GM12875 (cell line): ENCODE results near the gene SOHLH2.

Experiments used
- H3K4me3 ChIP-seq: one replicate; pipeline ENCODE4 v1.5.1; 2011; ENCODE audit warnings: low read depth, low read length, control low read depth
- CTCF ChIP-seq: IDR thresholded peaks from 2 replicates; pipeline ENCODE4 v1.5.1; 2011; ENCODE audit warnings: low read depth, mild to moderate bottlenecking, control low read depth, inconsistent platforms, low read length, moderate library complexity, borderline replicate concordance; ENCODE audit not compliant: insufficient read depth

Gene SOHLH2

GRCh38 chr13:36219883-36220282 lies 5.5 kb upstream of the SOHLH2 start:
- no peak overlapping the region for H3K4me3 ChIP-seq
- TF ChIP-seq CTCF: no peak

GRCh38 chr13:36217456-36217855 lies 3.1 kb upstream of the SOHLH2 start:
- no peak overlapping the region for H3K4me3 ChIP-seq
- no peak for TF ChIP-seq CTCF

DNA sequence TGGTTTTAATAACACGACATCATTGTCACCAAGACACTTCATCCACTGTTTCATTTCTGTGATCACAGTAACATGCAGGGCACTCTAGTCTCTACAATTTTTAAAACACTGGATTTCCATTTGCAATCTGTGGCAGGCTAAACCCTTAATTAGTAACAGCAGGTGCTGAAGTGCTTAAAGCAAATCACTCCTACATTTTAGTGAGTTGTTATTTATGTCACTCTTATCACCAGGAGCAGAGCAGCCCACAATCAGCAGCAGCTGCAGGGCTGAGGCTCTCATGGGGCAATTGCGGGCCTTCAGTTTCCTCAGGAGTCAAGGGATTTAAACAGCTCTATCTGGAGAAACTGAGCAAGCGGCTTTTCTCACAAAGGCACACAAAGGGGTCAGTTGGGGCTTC lies 1.6 kb downstream of the SOHLH2 start:
- TF ChIP-seq CTCF: no peak
- no peak overlapping the region for H3K4me3 ChIP-seq

- TF ChIP-seq CTCF: no peak
These were observed 2.8 kb downstream of the SOHLH2 start for GRCh38 chr13:36211567-36211966.

DNA sequence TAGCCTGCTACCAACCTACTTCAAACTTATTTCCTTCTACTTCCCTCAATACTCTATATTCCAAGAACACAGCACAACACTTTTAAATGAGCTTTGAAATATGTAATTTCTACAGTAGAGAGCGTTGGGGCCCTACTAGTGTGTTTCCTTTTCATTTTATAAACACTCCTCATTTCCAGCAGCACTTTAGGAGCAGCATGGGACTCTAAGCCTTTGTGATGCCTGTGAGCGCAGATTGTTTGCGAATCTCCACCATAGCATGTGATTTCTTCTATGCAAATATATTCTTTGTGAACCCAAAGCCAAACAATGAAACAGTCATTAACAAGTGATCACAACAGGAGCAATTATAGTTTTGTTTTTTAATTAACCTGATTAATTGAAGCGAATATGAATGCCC lies 3.6 kb downstream of the SOHLH2 start:
- TF ChIP-seq CTCF: no peak
- H3K4me3 ChIP-seq: no peak overlapping the region

More at GRCh38 chr13:36211567-36211966, 2.8 kb downstream of the SOHLH2 start:
- no peak overlapping the region for H3K4me3 ChIP-seq

DNA sequence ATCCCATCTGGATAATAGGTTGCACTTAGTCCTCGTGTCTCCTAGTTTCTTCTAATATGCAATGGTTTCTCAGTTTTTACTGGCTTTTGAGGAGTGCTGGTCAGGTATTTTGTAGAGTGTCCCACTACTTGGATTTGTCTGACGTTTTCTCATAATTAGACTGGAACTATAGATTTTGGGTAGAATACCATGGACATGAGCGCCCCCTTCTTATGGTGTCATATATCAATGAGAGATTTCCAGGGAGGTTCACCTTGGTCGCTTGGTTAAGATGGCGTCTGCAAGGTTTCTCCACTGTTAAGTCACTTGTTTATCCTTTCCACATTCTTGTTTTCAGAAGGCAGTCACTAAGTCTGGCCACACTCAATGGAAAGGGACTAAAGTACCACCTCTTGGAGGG lies 6.7 kb downstream of the SOHLH2 start:
- no peak overlapping the region for H3K4me3 ChIP-seq
- no peak for TF ChIP-seq CTCF

- H3K4me3 ChIP-seq: no peak overlapping the region
- no peak for TF ChIP-seq CTCF
These were observed 21.1 kb downstream of the SOHLH2 start for GRCh38 chr13:36193151-36193855.
